GM18508 (cell line): Measurements from ENCODE around the gene TTC34.

Source experiments
- ATAC-seq: cut with Tn5 transposase; IDR thresholded peaks from one replicate; pipeline ENCODE4 v1.9.1; 2021; ENCODE audit warnings: moderate number of reproducible peaks; ENCODE audit not compliant: insufficient read depth, unreplicated experiment

The TTC34 gene

GRCh38 chr1:2830761-2831425 lies 29.4 kb upstream of the TTC34 start:
- ATAC-seq, result no peak

GRCh38 chr1:2829846-2830615 lies 28.5 kb upstream of the TTC34 start:
- no peak for ATAC-seq

- ATAC-seq, result no peak
Observed at GRCh38 chr1:2828586-2829250, 27.2 kb upstream of the TTC34 start.

GRCh38 chr1:2826736-2827292 lies 25.3 kb upstream of the TTC34 start:
- ATAC-seq, result no peak

GRCh38 chr1:2826316-2826715 lies 24.8 kb upstream of the TTC34 start:
- ATAC-seq, result no peak

GRCh38 chr1:2825487-2826189 lies 24.1 kb upstream of the TTC34 start:
- ATAC-seq, result no peak

GRCh38 chr1:2824999-2825398 lies 23.5 kb upstream of the TTC34 start:
- ATAC-seq, result no peak

GRCh38 chr1:2823921-2824610 lies 22.6 kb upstream of the TTC34 start:
- no peak for ATAC-seq

- no peak for ATAC-seq
Observed at GRCh38 chr1:2822621-2823145, 21.2 kb upstream of the TTC34 start.

GRCh38 chr1:2821966-2822620 lies 20.6 kb upstream of the TTC34 start:
- no peak for ATAC-seq

- ATAC-seq, result no peak
Observed at GRCh38 chr1:2821373-2821955, 20.0 kb upstream of the TTC34 start.

- no peak for ATAC-seq
Observed at GRCh38 chr1:2820731-2821372, 19.4 kb upstream of the TTC34 start.

GRCh38 chr1:2819831-2820730 lies 18.6 kb upstream of the TTC34 start:
- no peak for ATAC-seq

- ATAC-seq, result no peak
Observed at GRCh38 chr1:2819429-2819828, 17.9 kb upstream of the TTC34 start.

- ATAC-seq, result no peak
Observed at GRCh38 chr1:2817784-2818564, 16.5 kb upstream of the TTC34 start.

GRCh38 chr1:2816786-2817185 lies 15.3 kb upstream of the TTC34 start:
- no peak for ATAC-seq

GRCh38 chr1:2815551-2815950 lies 14.1 kb upstream of the TTC34 start:
- no peak for ATAC-seq
